ENCODE measurements around the gene PDE9A.
"Not testable (repeated sequence)": the region's sequence is repeated elsewhere in the genome, so short reads cannot be mapped to it uniquely, and the experiment has no call there.

The PDE9A gene

DNA sequence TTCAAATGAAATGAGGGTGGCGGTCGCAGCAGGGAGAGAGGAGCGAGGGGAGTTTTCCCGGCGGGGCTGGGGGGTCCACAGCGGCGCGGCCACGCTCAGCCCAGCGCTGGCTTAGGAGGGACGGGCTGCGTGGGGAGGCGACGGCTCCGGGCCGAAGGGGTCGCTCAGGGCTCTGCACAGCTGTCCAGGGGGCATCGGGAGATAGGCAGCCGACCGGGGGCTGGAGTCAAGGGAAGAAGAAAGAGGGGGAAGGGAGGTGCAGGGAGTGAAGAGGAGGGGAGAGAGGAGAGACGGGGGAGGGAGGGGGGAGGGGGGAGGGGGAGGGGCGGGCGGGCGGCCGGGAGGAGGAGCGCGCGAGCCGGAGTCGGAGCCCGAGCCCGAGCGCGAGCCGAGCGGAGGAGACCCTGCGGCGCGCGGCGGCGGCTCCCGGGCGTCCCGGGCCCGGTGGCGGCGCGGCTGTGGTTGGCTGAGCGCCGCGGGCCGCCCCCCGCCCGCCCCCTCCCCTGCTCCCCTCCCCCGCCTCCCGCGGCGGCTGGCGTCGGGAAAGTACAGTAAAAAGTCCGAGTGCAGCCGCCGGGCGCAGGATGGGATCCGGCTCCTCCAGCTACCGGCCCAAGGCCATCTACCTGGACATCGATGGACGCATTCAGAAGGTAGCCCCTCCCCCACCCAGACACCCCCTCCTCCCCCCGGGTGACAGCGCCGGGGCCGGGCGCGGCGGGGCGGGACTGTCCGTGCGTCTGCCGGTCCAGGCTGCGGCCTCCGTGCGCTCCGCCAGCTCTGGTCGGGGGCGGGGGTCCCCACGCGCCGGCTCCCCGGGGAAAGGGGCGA, at the start of gene PDE9A:
Gene PDE9A, plus strand, starts transcription at position 391 of the 831 bp plus-strand sequence. Its CDS starts 194 bp downstream, at position 585.
- no peak within 1 kb of the TSS for H3K27ac Mint-ChIP-seq (ENCODE audit: low read depth)
- DNase-seq (ENCODE audit: low spot score in 2 of 2) = no peak
- peak within 1 kb of the TSS; percentile 81 for H3K4me3 Mint-ChIP-seq
- peaks cover 16% of the 10 kb centered on the region for H3K4me1 Mint-ChIP-seq
- H3K9me3 Mint-ChIP-seq = no peaks in the 10 kb centered on the region
- peaks cover 71% of the 10 kb centered on the region for H3K27me3 Mint-ChIP-seq
- H3K36me3 Mint-ChIP-seq (ENCODE audit: insufficient read depth) = peaks cover 2% of the 10 kb centered on the region
- no peak for ATAC-seq (replicated peaks; ENCODE audit: extremely low read depth, poor library complexity, severe bottlenecking)

DNA sequence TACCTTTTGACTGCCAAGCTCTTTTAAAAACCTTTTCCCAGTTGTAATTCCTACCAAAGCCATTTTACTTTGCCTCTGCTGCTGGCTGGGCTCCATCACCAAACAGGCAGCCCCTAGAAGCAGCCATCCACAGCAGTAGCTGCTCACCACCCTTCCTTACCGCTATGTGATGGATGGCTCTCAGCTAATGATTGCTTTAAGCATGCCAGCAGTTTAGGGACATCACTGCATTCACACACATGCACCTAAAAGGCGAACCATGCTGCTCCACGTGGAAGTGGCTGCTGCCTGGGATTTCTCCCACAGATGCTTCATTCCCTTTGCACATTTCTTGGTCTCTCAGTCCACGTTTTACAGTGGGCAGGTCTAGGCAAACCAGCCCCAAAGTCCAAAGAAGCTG, 46.3 kb upstream of the PDE9A start:
- Mint-ChIP-seq H3K9me3 (peaks cover 8% of the 10 kb centered on the region), H3K36me3 (ENCODE audit: insufficient read depth) (peaks cover 2% of the 10 kb centered on the region), H3K27me3 (peaks cover 23% of the 10 kb centered on the region), H3K27ac (ENCODE audit: low read depth) (no peak overlapping the region), H3K4me1 (no peaks in the 10 kb centered on the region), H3K4me3 (no peak overlapping the region)
- ATAC-seq (replicated peaks; ENCODE audit: extremely low read depth, poor library complexity, severe bottlenecking) (no peak), DNase-seq (ENCODE audit: low spot score in 2 of 2) (no peak)

DNA sequence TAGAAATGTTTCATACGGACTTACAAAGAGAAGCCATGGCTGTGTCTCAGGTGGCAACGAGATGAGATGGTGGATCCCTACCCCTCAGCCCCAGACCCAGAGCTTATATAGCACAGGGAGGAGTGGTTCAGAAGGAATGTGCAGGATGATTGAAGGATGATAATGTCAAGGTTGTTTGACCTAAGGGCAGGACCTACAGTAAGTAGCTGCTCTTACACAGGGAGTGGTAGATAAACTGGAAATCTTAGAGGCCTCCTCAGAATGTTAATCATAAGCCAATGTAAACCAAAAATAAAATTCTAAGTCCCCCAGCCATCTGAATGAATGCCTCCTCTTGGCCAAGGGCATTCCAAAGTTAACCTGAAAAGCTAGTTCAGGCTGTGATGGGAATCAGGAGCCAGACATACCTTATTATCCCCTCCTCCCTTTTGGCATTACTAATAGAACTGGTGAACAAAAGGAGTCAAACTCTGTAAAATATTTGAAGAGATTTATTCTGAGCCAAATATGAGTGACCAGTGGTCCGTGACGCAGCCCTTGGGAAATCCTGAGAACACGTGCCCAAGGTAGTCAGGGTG, 45.8 kb upstream of the PDE9A start:
- no peak overlapping the region for H3K27ac Mint-ChIP-seq (ENCODE audit: low read depth)
- peaks cover 8% of the 10 kb centered on the region for H3K9me3 Mint-ChIP-seq
- H3K36me3 Mint-ChIP-seq (ENCODE audit: insufficient read depth) = peaks cover 2% of the 10 kb centered on the region
- ATAC-seq (replicated peaks; ENCODE audit: extremely low read depth, poor library complexity, severe bottlenecking) (no peak), DNase-seq (ENCODE audit: low spot score in 2 of 2) (no peak)
- H3K4me1 Mint-ChIP-seq = no peaks in the 10 kb centered on the region
- peaks cover 18% of the 10 kb centered on the region for H3K27me3 Mint-ChIP-seq
- no peak overlapping the region for H3K4me3 Mint-ChIP-seq

DNA sequence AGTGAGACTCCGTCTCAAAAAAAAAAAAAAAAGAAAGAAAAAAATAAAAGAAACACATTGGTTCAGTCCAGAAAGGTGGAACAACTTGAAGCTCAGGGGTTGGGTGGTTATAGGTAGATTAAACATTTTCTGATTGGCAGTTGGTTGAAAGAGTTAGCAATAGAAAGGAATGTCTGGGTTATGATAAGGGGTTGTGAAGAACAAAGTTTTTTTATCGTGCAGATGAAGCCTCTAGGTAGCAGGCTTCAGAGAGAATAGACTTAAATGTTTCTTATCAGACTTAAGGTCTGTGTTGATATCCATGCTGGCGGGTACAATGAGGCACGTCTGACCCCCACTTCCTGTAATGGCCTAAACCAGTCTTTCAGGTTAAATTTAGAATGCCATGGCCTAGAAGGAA, 45.0 kb upstream of the PDE9A start:
- peaks cover 2% of the 10 kb centered on the region for H3K36me3 Mint-ChIP-seq (ENCODE audit: insufficient read depth)
- peaks cover 2% of the 10 kb centered on the region for H3K4me1 Mint-ChIP-seq
- DNase-seq (ENCODE audit: low spot score in 2 of 2) = no peak
- peaks cover 8% of the 10 kb centered on the region for H3K9me3 Mint-ChIP-seq
- H3K4me3 Mint-ChIP-seq = no peak overlapping the region
- no peak overlapping the region for H3K27ac Mint-ChIP-seq (ENCODE audit: low read depth)
- no peak for ATAC-seq (replicated peaks; ENCODE audit: extremely low read depth, poor library complexity, severe bottlenecking)
- H3K27me3 Mint-ChIP-seq = peaks cover 11% of the 10 kb centered on the region

DNA sequence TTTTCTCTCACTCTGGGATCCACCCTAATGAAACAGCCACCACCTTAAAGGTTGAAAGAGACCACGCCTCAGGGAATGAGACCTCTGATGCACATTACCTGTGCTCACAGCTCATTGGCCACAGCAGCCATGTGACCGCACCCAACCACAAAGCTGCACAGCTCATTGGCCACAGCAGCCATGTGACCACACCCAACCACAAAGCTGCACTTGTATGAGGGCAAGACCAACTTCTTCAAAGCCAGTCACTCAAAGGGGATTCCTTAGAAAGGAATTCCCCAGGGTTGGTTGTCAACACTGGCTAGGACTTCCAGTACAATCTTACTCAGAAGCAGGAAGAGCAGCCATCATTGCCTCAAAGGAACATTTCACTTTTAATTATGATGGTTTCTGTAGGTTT, 43.6 kb upstream of the PDE9A start:
- H3K27me3 Mint-ChIP-seq = no peaks in the 10 kb centered on the region
- no peak overlapping the region for H3K27ac Mint-ChIP-seq (ENCODE audit: low read depth)
- ATAC-seq (replicated peaks; ENCODE audit: extremely low read depth, poor library complexity, severe bottlenecking) = no peak
- no peak overlapping the region for H3K4me3 Mint-ChIP-seq
- DNase-seq (ENCODE audit: low spot score in 2 of 2) = no peak
- H3K36me3 Mint-ChIP-seq (ENCODE audit: insufficient read depth) = peaks cover 2% of the 10 kb centered on the region
- peaks cover 5% of the 10 kb centered on the region for H3K4me1 Mint-ChIP-seq
- no peaks in the 10 kb centered on the region for H3K9me3 Mint-ChIP-seq

DNA sequence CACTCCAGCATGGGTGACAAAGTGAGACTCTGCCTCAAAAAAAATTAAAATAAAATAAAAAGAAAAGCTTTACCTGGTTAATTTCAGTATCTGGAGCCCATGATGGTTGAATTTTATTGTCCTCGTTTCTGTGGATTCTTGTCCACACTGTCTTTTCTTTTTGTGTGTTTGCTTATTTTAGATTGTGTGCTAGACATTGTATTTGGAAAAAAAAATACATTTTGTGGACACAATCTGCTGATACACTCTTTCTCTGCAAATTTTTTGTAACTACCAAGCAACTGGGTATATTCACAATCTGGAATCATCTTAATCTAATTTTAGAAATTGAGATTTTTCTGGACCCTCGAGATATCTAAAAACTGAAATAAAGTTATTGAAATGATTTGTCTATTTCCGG, 41.6 kb upstream of the PDE9A start:
- H3K9me3 Mint-ChIP-seq = no peaks in the 10 kb centered on the region
- no peak for DNase-seq (ENCODE audit: low spot score in 2 of 2)
- no peak for ATAC-seq (replicated peaks; ENCODE audit: extremely low read depth, poor library complexity, severe bottlenecking)
- no peak overlapping the region for H3K27ac Mint-ChIP-seq (ENCODE audit: low read depth)
- H3K4me3 Mint-ChIP-seq = no peak overlapping the region
- no peaks in the 10 kb centered on the region for H3K36me3 Mint-ChIP-seq (ENCODE audit: insufficient read depth)
- peaks cover 5% of the 10 kb centered on the region for H3K4me1 Mint-ChIP-seq
- H3K27me3 Mint-ChIP-seq = no peaks in the 10 kb centered on the region

DNA sequence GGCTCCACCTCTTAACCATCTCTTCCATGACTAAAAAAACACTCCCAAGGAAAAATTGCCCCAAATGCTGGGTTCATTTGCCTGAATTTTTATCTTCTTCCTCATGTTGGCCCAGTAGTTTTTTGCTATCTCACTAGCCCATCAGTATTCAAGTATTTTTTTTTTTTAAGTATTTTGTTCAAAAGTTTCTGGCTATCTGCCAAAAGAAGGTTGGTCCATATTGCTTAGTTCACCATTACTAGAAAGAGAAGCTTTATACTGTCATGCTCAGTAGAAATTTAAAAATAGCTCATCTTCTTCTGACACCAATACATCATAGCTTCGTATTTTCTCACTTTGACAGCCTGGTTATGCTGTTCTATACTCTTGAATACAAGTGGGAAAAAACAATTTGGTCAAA, 41.0 kb upstream of the PDE9A start:
- ATAC-seq (replicated peaks; ENCODE audit: extremely low read depth, poor library complexity, severe bottlenecking) (no peak), DNase-seq (ENCODE audit: low spot score in 2 of 2) (no peak)
- peaks cover 5% of the 10 kb centered on the region for H3K4me1 Mint-ChIP-seq
- no peaks in the 10 kb centered on the region for H3K36me3 Mint-ChIP-seq (ENCODE audit: insufficient read depth)
- no peaks in the 10 kb centered on the region for H3K9me3 Mint-ChIP-seq
- no peaks in the 10 kb centered on the region for H3K27me3 Mint-ChIP-seq
- no peak overlapping the region for H3K27ac Mint-ChIP-seq (ENCODE audit: low read depth)
- no peak overlapping the region for H3K4me3 Mint-ChIP-seq

DNA sequence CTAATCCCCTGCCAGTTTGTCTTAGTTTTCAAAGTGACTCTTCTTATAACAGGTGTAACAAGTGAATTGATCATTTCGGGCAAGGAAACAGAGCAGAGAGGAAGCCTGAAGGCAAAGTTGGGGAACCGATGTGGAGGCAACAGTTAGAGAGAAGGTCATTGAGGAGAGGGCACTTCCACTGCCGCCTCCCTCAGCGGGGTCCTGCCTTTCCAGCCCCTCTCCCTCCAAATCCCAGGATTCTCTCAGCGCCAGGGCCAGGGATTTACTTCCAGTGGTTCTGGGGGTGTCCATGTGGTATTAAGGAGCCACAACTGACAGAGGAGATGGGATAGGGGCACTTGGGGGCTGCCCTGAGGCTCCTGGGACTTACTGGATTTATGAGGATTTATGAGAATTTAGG, 39.7 kb upstream of the PDE9A start:
- Mint-ChIP-seq H3K36me3 (ENCODE audit: insufficient read depth) (no peaks in the 10 kb centered on the region), H3K9me3 (no peaks in the 10 kb centered on the region), H3K27ac (ENCODE audit: low read depth) (no peak overlapping the region), H3K4me3 (no peak overlapping the region), H3K27me3 (peaks cover 6% of the 10 kb centered on the region), H3K4me1 (peaks cover 5% of the 10 kb centered on the region)
- ATAC-seq (replicated peaks; ENCODE audit: extremely low read depth, poor library complexity, severe bottlenecking) (no peak), DNase-seq (ENCODE audit: low spot score in 2 of 2) (no peak)

DNA sequence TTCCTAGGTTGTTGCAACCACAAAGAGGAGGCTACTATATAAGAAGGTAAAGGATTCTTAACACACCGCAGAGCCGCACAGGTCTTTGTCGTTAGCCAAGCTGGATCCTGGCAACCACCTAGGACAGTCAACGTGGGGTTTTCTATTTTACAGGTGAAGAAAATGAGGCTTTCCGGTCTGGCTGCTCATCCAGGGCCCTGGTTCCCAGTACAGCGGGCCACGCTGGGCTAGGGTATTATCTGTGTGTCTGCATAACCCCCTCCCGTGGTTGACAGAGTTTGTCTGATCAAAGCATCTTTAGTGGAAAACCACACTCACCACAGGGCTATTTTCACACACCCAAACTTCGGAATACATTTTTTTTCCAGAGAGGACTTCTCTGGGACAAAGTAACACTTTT, 39.0 kb upstream of the PDE9A start:
- DNase-seq (ENCODE audit: low spot score in 2 of 2) (peak in 1 of 2 donors; percentile 26), ATAC-seq (replicated peaks; ENCODE audit: extremely low read depth, poor library complexity, severe bottlenecking) (peak; percentile 64)
- H3K36me3 Mint-ChIP-seq (ENCODE audit: insufficient read depth) = no peaks in the 10 kb centered on the region
- H3K4me1 Mint-ChIP-seq = peaks cover 5% of the 10 kb centered on the region
- no peaks in the 10 kb centered on the region for H3K9me3 Mint-ChIP-seq
- peaks cover 12% of the 10 kb centered on the region for H3K27me3 Mint-ChIP-seq
- H3K4me3 Mint-ChIP-seq = no peak overlapping the region
- H3K27ac Mint-ChIP-seq (ENCODE audit: low read depth) = no peak overlapping the region

DNA sequence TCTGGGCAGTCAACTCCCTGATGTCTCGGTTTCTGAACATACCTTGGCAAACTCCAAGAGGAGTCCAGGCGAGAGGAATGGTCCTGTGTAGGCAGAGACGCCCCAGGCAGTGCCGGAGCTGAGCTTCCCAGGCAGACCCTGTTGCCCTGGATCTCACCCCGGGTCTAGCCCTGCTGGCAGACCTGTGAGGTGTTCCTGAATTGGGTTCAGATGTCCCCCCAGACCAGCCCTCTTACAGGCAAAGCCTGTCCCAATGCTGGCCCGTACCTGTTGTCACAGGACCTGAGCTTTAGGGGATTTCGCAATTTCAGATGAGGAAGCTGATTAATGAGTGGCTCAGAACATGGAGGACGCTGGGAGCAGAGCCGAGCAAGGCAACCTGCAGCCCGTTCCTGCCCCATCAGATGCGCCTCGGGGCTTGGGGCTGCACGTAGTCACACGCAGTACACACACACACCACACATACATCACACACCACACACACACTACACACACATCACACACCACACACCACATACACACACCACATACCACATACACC, 38.5 kb upstream of the PDE9A start:
- Mint-ChIP-seq H3K36me3 (ENCODE audit: insufficient read depth) (no peaks in the 10 kb centered on the region), H3K27ac (ENCODE audit: low read depth) (no peak overlapping the region), H3K4me3 (no peak overlapping the region), H3K4me1 (peaks cover 5% of the 10 kb centered on the region), H3K9me3 (no peaks in the 10 kb centered on the region), H3K27me3 (peaks cover 17% of the 10 kb centered on the region)
- DNase-seq (ENCODE audit: low spot score in 2 of 2) (peak; percentile 24 to 27), ATAC-seq (replicated peaks; ENCODE audit: extremely low read depth, poor library complexity, severe bottlenecking) (peak; percentile 69)

DNA sequence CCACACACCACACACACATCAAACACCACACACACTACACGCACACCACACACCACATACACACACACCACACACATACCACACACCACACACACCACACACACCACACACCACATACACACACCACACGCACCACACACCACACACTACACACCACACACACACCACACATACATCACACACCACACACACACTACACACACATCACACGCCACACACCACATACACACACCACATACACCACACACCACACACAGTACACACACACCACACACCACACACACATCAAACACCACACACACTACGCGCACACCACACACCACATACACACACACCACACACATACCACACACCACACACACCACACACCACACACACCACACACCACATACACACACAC, 38.0 kb upstream of the PDE9A start:
- not testable (repeated sequence) for H3K9me3 Mint-ChIP-seq; H3K36me3 Mint-ChIP-seq (ENCODE audit: insufficient read depth); DNase-seq (ENCODE audit: low spot score in 2 of 2); H3K4me1 Mint-ChIP-seq; H3K4me3 Mint-ChIP-seq; H3K27ac Mint-ChIP-seq (ENCODE audit: low read depth); ATAC-seq (replicated peaks; ENCODE audit: extremely low read depth, poor library complexity, severe bottlenecking)
- H3K27me3 Mint-ChIP-seq = peaks cover 22% of the 10 kb centered on the region

DNA sequence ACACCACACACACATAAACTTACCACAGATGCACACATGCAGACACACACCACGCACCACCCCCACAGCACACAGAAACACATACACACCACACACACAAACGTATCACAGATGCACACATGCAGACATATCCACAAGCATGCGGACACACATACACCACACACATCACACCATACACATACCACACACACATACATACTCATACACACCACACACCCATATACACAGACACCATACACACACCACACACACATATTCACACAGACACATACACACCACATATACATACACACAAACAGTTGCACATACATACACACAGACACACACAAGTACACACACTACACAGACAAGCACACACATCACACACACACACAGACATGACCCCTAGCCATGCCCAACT, 37.5 kb upstream of the PDE9A start:
- ATAC-seq (replicated peaks; ENCODE audit: extremely low read depth, poor library complexity, severe bottlenecking) (no peak), DNase-seq (ENCODE audit: low spot score in 2 of 2) (no peak)
- no peaks in the 10 kb centered on the region for H3K9me3 Mint-ChIP-seq
- H3K4me1 Mint-ChIP-seq = peaks cover 5% of the 10 kb centered on the region
- peaks cover 27% of the 10 kb centered on the region for H3K27me3 Mint-ChIP-seq
- no peaks in the 10 kb centered on the region for H3K36me3 Mint-ChIP-seq (ENCODE audit: insufficient read depth)
- H3K27ac Mint-ChIP-seq (ENCODE audit: low read depth) = no peak overlapping the region
- no peak overlapping the region for H3K4me3 Mint-ChIP-seq

DNA sequence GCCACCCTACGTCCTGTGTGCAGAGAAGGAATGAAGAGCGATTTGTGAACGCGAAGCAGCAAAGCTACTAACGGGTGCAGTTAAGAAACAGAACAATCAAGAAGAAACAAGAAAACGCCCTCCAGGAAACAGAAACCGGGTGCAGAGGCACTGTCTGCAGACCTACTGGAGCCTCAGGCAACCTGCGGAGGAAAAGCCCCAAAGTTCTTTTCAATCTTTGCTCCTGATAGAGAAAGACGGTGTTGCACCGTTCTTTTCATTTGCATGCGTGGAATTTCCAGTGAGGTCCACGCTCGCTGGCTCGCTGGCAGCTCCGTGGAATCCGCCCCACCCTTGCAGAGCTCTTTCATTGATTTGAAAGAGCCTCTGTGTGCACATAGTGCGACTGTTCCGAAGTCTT, 37.0 kb upstream of the PDE9A start:
- no peaks in the 10 kb centered on the region for H3K9me3 Mint-ChIP-seq
- DNase-seq (ENCODE audit: low spot score in 2 of 2) (no peak), ATAC-seq (replicated peaks; ENCODE audit: extremely low read depth, poor library complexity, severe bottlenecking) (no peak)
- H3K27me3 Mint-ChIP-seq = peaks cover 32% of the 10 kb centered on the region
- peaks cover 5% of the 10 kb centered on the region for H3K4me1 Mint-ChIP-seq
- H3K4me3 Mint-ChIP-seq = no peak overlapping the region
- no peak overlapping the region for H3K27ac Mint-ChIP-seq (ENCODE audit: low read depth)
- no peaks in the 10 kb centered on the region for H3K36me3 Mint-ChIP-seq (ENCODE audit: insufficient read depth)
